ENCODE data around the gene UBE2I.

GRCh38 chr16:1283296-1283695, 26.1 kb upstream of the UBE2I start:
- no peak for TF ChIP-seq CTCF (IDR thresholded peaks at IDR 0.05)
- TF ChIP-seq POLR2A (IDR thresholded peaks at IDR 0.05), result no peak
